ENCODE results near the gene RGS2. TPM values are rescaled to one million over a fixed set of nuclear protein-coding genes. Genes with fewer than 3 reads are reported as not detected.

The RGS2 gene
- total and polyA plus RNA-seq, 2 of the 4 experiments (the other 2 are of a cell fraction): 13.5 to 19.7 TPM

DNA sequence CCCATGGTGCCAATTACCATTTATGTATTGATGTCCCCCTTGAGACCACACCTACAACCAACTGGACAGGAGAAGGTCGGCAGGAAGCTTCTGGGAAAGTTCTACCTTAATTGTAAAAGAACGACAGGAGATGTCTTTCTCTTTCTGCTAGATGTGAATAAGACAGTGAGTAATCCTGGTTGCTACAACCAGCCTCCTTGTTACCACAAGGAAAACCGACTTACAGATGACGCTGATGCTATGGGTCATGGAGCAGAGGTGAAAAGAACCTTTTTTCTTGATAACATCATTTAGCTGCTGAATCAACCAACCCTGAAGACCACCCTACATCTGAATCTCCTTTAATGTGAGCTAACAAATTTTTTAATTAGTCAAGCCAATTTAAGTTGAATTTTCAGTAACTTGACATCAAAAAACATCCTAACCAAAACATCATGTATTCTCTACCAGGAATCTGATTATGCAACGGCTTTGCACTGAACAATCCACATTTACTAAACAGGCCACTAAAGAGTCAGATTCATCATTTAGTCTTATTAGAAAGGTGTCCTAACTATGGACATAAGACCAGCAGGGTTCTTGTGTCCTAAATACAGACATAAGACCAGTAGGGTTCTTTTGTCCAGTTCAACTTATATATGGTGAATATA is 23.0 kb downstream of the RGS2 start:
- H4K91ac ChIP-seq (ENCODE audit: insufficient read depth, low read depth, low read length): no peak overlapping the region
- no peak overlapping the region for H2BK120ac ChIP-seq (ENCODE audit: low read depth, low read length)
- no peak overlapping the region for H2BK15ac ChIP-seq (ENCODE audit: low read depth, low read length)
- no peak overlapping the region for H2AK5ac ChIP-seq (ENCODE audit: low read depth, low read length)
- H3K27me3 ChIP-seq (ENCODE audit: control insufficient read depth, insufficient read depth, low read length): no peaks in the 10 kb centered on the region
- H4K20me1 ChIP-seq (ENCODE audit: insufficient read depth, low read length): no peaks in the 10 kb centered on the region
- DNase-seq (peak; percentile 34), ATAC-seq (ENCODE audit: low read depth) (no peak)
- intact Hi-C loops (cut with micrococcal nuclease) (no loop called here), dilution Hi-C loops (cut with HindIII; ENCODE audit: low sequenced_read_pairs, unreplicated experiment) (no loop called here), in situ Hi-C loops (cut with MboI; ENCODE audit: low sequenced_read_pairs) (no loop called here)
- H3K36me3 ChIP-seq (ENCODE audit: control insufficient read depth, insufficient read depth, low read length): no peaks in the 10 kb centered on the region
- no peaks in the 10 kb centered on the region for H3K9me1 ChIP-seq (ENCODE audit: insufficient read depth, low read length)
- peaks cover 3% of the 10 kb centered on the region; the same call in 1 of the 2 replicates for H3K4me1 ChIP-seq (ENCODE audit: control insufficient read depth, insufficient read depth, low read length)
- POLR2A ChIA-PET (ENCODE audit: unreplicated experiment): no interaction called here
- no peak overlapping the region for H3K23ac ChIP-seq (ENCODE audit: low read depth, low read length)
- CTCF ChIA-PET: no interaction called here
- H3K56ac ChIP-seq (ENCODE audit: extremely low read depth, insufficient read depth, low read length): no peak overlapping the region
- no peak overlapping the region for H3K27ac ChIP-seq (ENCODE audit: insufficient read depth, low read length)
- H3K4me3 ChIP-seq (ENCODE audit: insufficient read depth, low read depth, low read length): no peak overlapping the region
- BruUV-seq (replicated peaks): no TSS peak
- no CpG with 5 or more reads among the region's 5 CpGs for WGBS, 2 experiments (ENCODE audit: extremely low coverage in 2 of 2, insufficient read length in 1 of 2)
- H4K8ac ChIP-seq (ENCODE audit: low read depth in 2 of 2, low read length in 2 of 2): no peak overlapping the region
- no peak overlapping the region for H2AFZ ChIP-seq (replicated peaks; ENCODE audit: low read length, poor library complexity)
- TF ChIP-seq CEBPB (IDR thresholded peaks at IDR 0.05; ENCODE audit: low read depth, low read length): no peak
- TF ChIP-seq SMC3 (IDR thresholded peaks at IDR 0.05; ENCODE audit: low read depth, low read length): no peak
- TF ChIP-seq RFX5 (IDR thresholded peaks at IDR 0.05; ENCODE audit: low read depth, low read length): no peak
- TF ChIP-seq MAZ (IDR thresholded peaks at IDR 0.05; ENCODE audit: borderline replicate concordance, low read depth, low read length): no peak
- TF ChIP-seq RAD21 (IDR thresholded peaks at IDR 0.05; ENCODE audit: low read length): no peak
- TF ChIP-seq, protein P1, sequence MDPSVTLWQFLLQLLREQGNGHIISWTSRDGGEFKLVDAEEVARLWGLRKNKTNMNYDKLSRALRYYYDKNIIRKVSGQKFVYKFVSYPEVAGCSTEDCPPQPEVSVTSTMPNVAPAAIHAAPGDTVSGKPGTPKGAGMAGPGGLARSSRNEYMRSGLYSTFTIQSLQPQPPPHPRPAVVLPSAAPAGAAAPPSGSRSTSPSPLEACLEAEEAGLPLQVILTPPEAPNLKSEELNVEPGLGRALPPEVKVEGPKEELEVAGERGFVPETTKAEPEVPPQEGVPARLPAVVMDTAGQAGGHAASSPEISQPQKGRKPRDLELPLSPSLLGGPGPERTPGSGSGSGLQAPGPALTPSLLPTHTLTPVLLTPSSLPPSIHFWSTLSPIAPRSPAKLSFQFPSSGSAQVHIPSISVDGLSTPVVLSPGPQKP (IDR thresholded peaks at IDR 0.05; ENCODE audit: borderline replicate concordance, low read depth, low read length): no peak
- TF ChIP-seq FOS (IDR thresholded peaks at IDR 0.05; ENCODE audit: low read depth, low read length): no peak
- TF ChIP-seq, protein P2, sequence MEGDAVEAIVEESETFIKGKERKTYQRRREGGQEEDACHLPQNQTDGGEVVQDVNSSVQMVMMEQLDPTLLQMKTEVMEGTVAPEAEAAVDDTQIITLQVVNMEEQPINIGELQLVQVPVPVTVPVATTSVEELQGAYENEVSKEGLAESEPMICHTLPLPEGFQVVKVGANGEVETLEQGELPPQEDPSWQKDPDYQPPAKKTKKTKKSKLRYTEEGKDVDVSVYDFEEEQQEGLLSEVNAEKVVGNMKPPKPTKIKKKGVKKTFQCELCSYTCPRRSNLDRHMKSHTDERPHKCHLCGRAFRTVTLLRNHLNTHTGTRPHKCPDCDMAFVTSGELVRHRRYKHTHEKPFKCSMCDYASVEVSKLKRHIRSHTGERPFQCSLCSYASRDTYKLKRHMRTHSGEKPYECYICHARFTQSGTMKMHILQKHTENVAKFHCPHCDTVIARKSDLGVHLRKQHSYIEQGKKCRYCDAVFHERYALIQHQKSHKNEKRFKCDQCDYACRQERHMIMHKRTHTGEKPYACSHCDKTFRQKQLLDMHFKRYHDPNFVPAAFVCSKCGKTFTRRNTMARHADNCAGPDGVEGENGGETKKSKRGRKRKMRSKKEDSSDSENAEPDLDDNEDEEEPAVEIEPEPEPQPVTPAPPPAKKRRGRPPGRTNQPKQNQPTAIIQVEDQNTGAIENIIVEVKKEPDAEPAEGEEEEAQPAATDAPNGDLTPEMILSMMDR (conservative IDR thresholded peaks at IDR 0.05; ENCODE audit: low read depth, low read length): no peak
- no peak for TF ChIP-seq RCOR1 (IDR thresholded peaks at IDR 0.05; ENCODE audit: insufficient replicate concordance, low read length)
- no peak for TF ChIP-seq MXI1 (IDR thresholded peaks at IDR 0.05; ENCODE audit: borderline replicate concordance, low read depth, low read length)
- TF ChIP-seq USF2 (IDR thresholded peaks at IDR 0.05; ENCODE audit: low read depth, low read length): no peak
- no peak for TF ChIP-seq NFE2L2 (IDR thresholded peaks at IDR 0.05; ENCODE audit: low read depth, low read length)
- TF ChIP-seq BHLHE40 (IDR thresholded peaks at IDR 0.05; ENCODE audit: low read depth, low read length): no peak
- no peak for TF ChIP-seq POLR2A (IDR thresholded peaks at IDR 0.05; ENCODE audit: low read depth, low read length)
- no peak for TF ChIP-seq CHD1 (IDR thresholded peaks at IDR 0.05; ENCODE audit: low read depth, low read length)
- TF ChIP-seq MAFK (IDR thresholded peaks at IDR 0.05; ENCODE audit: low read depth, low read length): no peak
- no peak overlapping the region for H3K4ac ChIP-seq (ENCODE audit: low read depth, low read length)
- H2AK9ac ChIP-seq (replicated peaks; ENCODE audit: low read depth, low read length, poor library complexity): no peak overlapping the region
- no peaks in the 10 kb centered on the region for H3K79me1 ChIP-seq (ENCODE audit: low read depth in 1 of 2, low read length in 2 of 2)
- H3K9ac ChIP-seq (ENCODE audit: low read depth, low read length): no peak overlapping the region
- H2BK5ac ChIP-seq (ENCODE audit: low read depth, low read length, poor library complexity, severe bottlenecking): no peak overlapping the region
- no peak overlapping the region for H3K4me2 ChIP-seq (ENCODE audit: low read depth, low read length)
- no peak overlapping the region for H4K5ac ChIP-seq (ENCODE audit: low read depth, low read length)
- H2BK20ac ChIP-seq (ENCODE audit: low read depth, low read length): no peak overlapping the region
- no peak overlapping the region for H3K18ac ChIP-seq (ENCODE audit: low read depth, low read length)
- H3K9me3 ChIP-seq (ENCODE audit: control insufficient read depth, insufficient read depth, low read length): no peaks in the 10 kb centered on the region
- H3K14ac ChIP-seq (replicated peaks; ENCODE audit: low read depth, low read length): no peak overlapping the region
